Mesenchymal stem cell (in vitro differentiated cells and primary cell): ENCODE results near the gene FBXO11.

Source experiments
- DNase-seq: peaks from one replicate; pipeline ENCODE4 v3.0.0-alpha.2; 2013
- H2AFZ ChIP-seq: one replicate; pipeline ENCODE4 v1.6.1; 2013; ENCODE audit warnings: low read depth, mild to moderate bottlenecking, control low read depth, inconsistent platforms, low read length, moderate library complexity
- H2AK5ac ChIP-seq: 2 replicates; pipeline ENCODE4 v1.6.1; 2013; ENCODE audit warnings: low read length, moderate library complexity, mild to moderate bottlenecking, inconsistent platforms; ENCODE audit not compliant: severe bottlenecking
- H2BK120ac ChIP-seq: one replicate; pipeline ENCODE4 v1.6.1; 2013; ENCODE audit warnings: low read depth, mild to moderate bottlenecking, inconsistent platforms, low read length, moderate library complexity
- H2BK12ac ChIP-seq, 2 experiments: one replicate each; pipeline ENCODE4 v1.6.1; 2013; ENCODE audit warnings: inconsistent platforms in 2 of 2, low read length in 2 of 2, mild to moderate bottlenecking in 2 of 2, moderate library complexity in 2 of 2, control low read depth in 1 of 2
- H2BK15ac ChIP-seq: one replicate; pipeline ENCODE4 v1.6.1; 2013; ENCODE audit warnings: mild to moderate bottlenecking, low read depth, inconsistent platforms; ENCODE audit not compliant: poor library complexity, severe bottlenecking
- H2BK5ac ChIP-seq: 2 replicates; pipeline ENCODE4 v1.6.1; 2013; ENCODE audit warnings: low read depth, mild to moderate bottlenecking, low read length, control low read depth, inconsistent platforms; ENCODE audit not compliant: poor library complexity, severe bottlenecking
- H3K14ac ChIP-seq, 2 experiments: one replicate each; pipeline ENCODE4 v1.6.1; 2013; ENCODE audit warnings: inconsistent platforms in 2 of 2, low read length in 2 of 2, control low read depth in 1 of 2, mild to moderate bottlenecking in 1 of 2, moderate library complexity in 1 of 2
- H3K18ac ChIP-seq, 2 experiments: one replicate each; pipeline ENCODE4 v1.6.1; 2013; ENCODE audit warnings: inconsistent platforms in 2 of 2, low read length in 2 of 2, control low read depth in 1 of 2, low read depth in 1 of 2, mild to moderate bottlenecking in 1 of 2
- H3K23ac ChIP-seq, 2 experiments: one replicate each; pipeline ENCODE4 v1.6.1; 2013; ENCODE audit warnings: inconsistent platforms in 2 of 2, low read length in 2 of 2, mild to moderate bottlenecking in 2 of 2, moderate library complexity in 2 of 2, control low read depth in 1 of 2
- H3K27ac ChIP-seq: 2 replicates; pipeline ENCODE4 v1.5.1; 2013; ENCODE audit warnings: mild to moderate bottlenecking, moderate library complexity, low read length, control low read depth, inconsistent platforms; ENCODE audit not compliant: poor library complexity, severe bottlenecking
- H3K27me3 ChIP-seq, 2 experiments: 2 replicates each; pipeline versions ENCODE4 v1.6.1 to v1.7.0; 2013; ENCODE audit warnings: low read length in 2 of 2, mild to moderate bottlenecking in 2 of 2, moderate library complexity in 2 of 2, control low read depth in 1 of 2, inconsistent platforms in 1 of 2; ENCODE audit not compliant: control insufficient read depth in 1 of 2, insufficient read depth in 1 of 2
- H3K36me3 ChIP-seq, 2 experiments: 2 replicates each; pipeline versions ENCODE4 v1.6.1 to v1.7.0; 2013; ENCODE audit warnings: low read length in 2 of 2, control low read depth in 1 of 2, inconsistent platforms in 1 of 2, low read depth in 1 of 2, mild to moderate bottlenecking in 1 of 2; ENCODE audit not compliant: insufficient read depth in 2 of 2, control insufficient read depth in 1 of 2
- H3K4ac ChIP-seq, 2 experiments: one replicate each; pipeline ENCODE4 v1.6.1; 2013; ENCODE audit warnings: inconsistent platforms in 2 of 2, low read length in 2 of 2, mild to moderate bottlenecking in 2 of 2, moderate library complexity in 2 of 2, control low read depth in 1 of 2, low read depth in 1 of 2
- H3K4me1 ChIP-seq: 2 replicates; pipeline ENCODE4 v1.6.1; 2013; ENCODE audit warnings: low read depth, low read length, control low read depth; ENCODE audit not compliant: control insufficient read depth, insufficient read depth
- H3K4me2 ChIP-seq: 2 replicates; pipeline ENCODE4 v1.6.1; 2013; ENCODE audit warnings: low read length, mild to moderate bottlenecking, inconsistent platforms; ENCODE audit not compliant: poor library complexity, severe bottlenecking
- H3K4me3 ChIP-seq, 2 experiments: 2 replicates each; pipeline versions ENCODE4 v1.5.1 to v1.7.0; 2013; ENCODE audit warnings: low read length in 2 of 2, mild to moderate bottlenecking in 2 of 2, control low read depth in 1 of 2, low read depth in 1 of 2; ENCODE audit not compliant: insufficient read depth in 1 of 2
- H3K79me1 ChIP-seq: replicated peaks from 2 replicates; pipeline ENCODE4 v1.6.1; 2013; ENCODE audit warnings: mild to moderate bottlenecking, control low read depth, low read length, inconsistent platforms; ENCODE audit not compliant: poor library complexity, severe bottlenecking
- H3K9ac ChIP-seq: 2 replicates; pipeline ENCODE4 v1.7.0; 2013; ENCODE audit warnings: mild to moderate bottlenecking, low read length, moderate library complexity
- H3K9me3 ChIP-seq: 2 replicates; pipeline ENCODE4 v1.7.0; 2013; ENCODE audit warnings: mild to moderate bottlenecking, low read length; ENCODE audit not compliant: control insufficient read depth
- H4K8ac ChIP-seq: one replicate; pipeline ENCODE4 v1.6.1; 2013; ENCODE audit warnings: inconsistent platforms, mild to moderate bottlenecking, low read length, moderate library complexity
- H4K91ac ChIP-seq: one replicate; pipeline ENCODE4 v1.6.1; 2013; ENCODE audit warnings: mild to moderate bottlenecking, low read length, inconsistent platforms
- WGBS: methylation state at CpG from one replicate; pipeline ENCODE4 v1.1.7; 2013; ENCODE audit warnings: mixed read lengths; 5-methylcytosine and 5-hydroxymethylcytosine counted together

The FBXO11 gene

DNA sequence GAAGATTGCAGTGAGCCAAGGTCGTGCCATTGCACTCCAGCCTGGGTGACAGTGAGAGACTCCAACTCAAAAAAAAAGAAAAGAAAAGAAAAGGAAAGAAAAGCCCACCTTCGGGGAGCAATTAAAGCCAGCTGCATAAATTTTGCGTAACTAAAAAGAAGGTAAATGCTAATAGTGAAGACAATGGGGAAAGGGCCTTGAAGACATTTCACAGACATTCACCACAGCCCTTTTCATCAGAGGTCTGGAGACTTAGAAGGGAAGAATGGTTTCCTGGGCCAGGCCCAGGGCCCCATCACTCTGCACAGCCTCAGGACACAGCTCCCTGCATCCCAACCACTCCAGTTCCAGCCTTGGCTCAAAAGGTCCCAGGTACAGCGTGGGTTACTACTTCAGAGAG lies 158.4 kb downstream of the FBXO11 start:
- Histone ChIP-seq H4K8ac (no peak overlapping the region), H3K79me1 (no peaks in the 10 kb centered on the region), H2BK120ac (no peak overlapping the region), H2AFZ (no peak overlapping the region), H3K36me3 (no peaks in the 10 kb centered on the region), H2AK5ac (no peak overlapping the region), H3K14ac (no peak overlapping the region), H3K27ac (no peak overlapping the region), H3K27me3 (peaks cover 11 to 20% of the 10 kb centered on the region in 2 experiments), H3K4me2 (no peak overlapping the region), H3K9ac (no peak overlapping the region), H3K4me3 (no peak overlapping the region), H2BK15ac (no peak overlapping the region), H3K9me3 (peaks cover 15% of the 10 kb centered on the region), H2BK12ac (no peak overlapping the region), H3K18ac (no peak overlapping the region), H3K4ac (no peak overlapping the region), H2BK5ac (no peak overlapping the region), H4K91ac (no peak overlapping the region), H3K4me1 (no peaks in the 10 kb centered on the region), H3K23ac (no peak overlapping the region)
- WGBS, result 79% methylated on average over 3 of the region's 4 CpGs
- no peak for DNase-seq

DNA sequence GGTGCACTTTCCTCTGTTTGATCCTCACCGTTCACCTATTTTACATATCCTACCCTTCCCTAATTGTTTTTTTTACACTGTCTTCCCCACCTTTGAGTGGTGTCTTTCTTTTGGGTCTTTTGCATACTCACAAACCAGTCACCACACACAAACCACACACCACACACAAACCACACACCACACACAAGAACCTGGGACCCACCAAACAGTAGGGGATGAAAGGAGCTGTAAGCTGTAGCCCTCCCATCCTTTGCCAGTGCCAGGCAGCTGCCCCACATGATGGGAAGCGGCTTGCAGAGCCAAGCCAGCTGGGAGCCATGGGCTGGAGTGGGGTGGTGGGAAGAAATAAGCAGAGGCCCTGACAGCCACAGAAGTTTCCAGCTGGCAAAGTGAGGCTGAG lies 162.2 kb downstream of the FBXO11 start:
- DNase-seq, result no peak
- Histone ChIP-seq H2BK5ac (no peak overlapping the region), H3K4me3 (no peak overlapping the region), H3K9me3 (peaks cover 15% of the 10 kb centered on the region), H4K8ac (no peak overlapping the region), H3K79me1 (no peaks in the 10 kb centered on the region), H3K27ac (no peak overlapping the region), H2BK15ac (no peak overlapping the region), H3K23ac (no peak overlapping the region), H3K18ac (no peak overlapping the region), H3K9ac (no peak overlapping the region), H3K14ac (no peak overlapping the region), H3K4me1 (no peaks in the 10 kb centered on the region), H2AFZ (no peak overlapping the region), H3K4ac (no peak overlapping the region), H4K91ac (no peak overlapping the region), H2AK5ac (no peak overlapping the region), H2BK12ac (no peak overlapping the region), H2BK120ac (no peak overlapping the region), H3K4me2 (no peak overlapping the region), H3K27me3 (peaks cover 31 to 40% of the 10 kb centered on the region in 2 experiments), H3K36me3 (no peaks in the 10 kb centered on the region)
- 98% methylated on average over 2 of the region's 2 CpGs for WGBS

DNA sequence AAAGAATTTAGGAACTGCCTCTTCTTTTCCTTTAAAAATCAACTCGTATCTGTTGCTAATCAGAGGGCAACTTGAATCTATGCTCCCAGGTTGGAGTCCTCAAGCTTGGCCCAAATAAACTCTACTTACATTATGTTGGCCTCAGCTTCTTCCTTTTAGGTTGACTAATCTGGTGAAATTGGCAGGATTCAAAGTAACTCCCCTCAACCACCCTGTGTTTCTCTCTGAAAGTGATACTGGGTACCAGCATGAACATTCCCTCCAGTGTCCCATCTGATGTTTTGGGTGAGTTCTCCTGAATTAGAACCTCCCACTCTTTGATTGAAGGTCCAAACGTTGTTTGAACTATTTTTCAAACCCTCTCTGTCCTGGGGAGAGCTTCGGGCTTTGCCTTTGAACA lies 164.7 kb downstream of the FBXO11 start:
- Histone ChIP-seq H3K14ac (no peak overlapping the region), H4K91ac (no peak overlapping the region), H2BK12ac (no peak overlapping the region), H3K18ac (no peak overlapping the region), H3K4me1 (no peaks in the 10 kb centered on the region), H2BK120ac (no peak overlapping the region), H3K4me2 (no peak overlapping the region), H2BK5ac (no peak overlapping the region), H3K4me3 (no peak overlapping the region), H3K9ac (no peak overlapping the region), H3K27me3 (peaks cover 34 to 49% of the 10 kb centered on the region in 2 experiments), H3K79me1 (no peaks in the 10 kb centered on the region), H3K4ac (no peak overlapping the region), H2AFZ (no peak overlapping the region), H3K27ac (no peak overlapping the region), H3K9me3 (peaks cover 4% of the 10 kb centered on the region), H2AK5ac (no peak overlapping the region), H2BK15ac (no peak overlapping the region), H3K23ac (no peak overlapping the region), H4K8ac (no peak overlapping the region), H3K36me3 (no peaks in the 10 kb centered on the region)
- WGBS, result 71% methylated on average over 3 of the region's 3 CpGs
- no peak for DNase-seq

DNA sequence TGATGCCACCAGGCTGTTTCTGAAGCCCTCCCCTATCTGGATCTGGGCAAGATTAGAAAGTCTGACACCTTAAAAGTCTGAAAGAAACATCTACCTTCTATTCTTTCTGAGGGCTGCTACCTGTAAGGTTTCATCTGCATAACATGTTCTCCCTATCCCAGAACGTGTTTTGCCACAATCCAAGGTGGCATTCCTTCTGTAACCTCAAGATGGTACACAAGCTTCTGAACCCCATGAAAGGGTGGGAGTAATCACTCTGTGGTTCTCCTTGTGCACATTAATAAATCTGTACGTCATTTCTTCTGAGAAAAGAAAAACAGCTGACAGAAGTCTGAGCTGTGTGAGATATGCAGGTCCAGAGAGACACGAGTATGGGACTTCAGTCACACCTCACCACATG lies 165.2 kb downstream of the FBXO11 start:
- H3K4ac ChIP-seq, result no peak overlapping the region
- H3K79me1 ChIP-seq, result no peaks in the 10 kb centered on the region
- no peak overlapping the region for H2BK120ac ChIP-seq
- 93% methylated on average over 3 of the region's 3 CpGs for WGBS
- H3K27ac ChIP-seq, result no peak overlapping the region
- no peaks in the 10 kb centered on the region for H3K4me1 ChIP-seq
- no peak overlapping the region for H3K18ac ChIP-seq
- no peak overlapping the region for H2AK5ac ChIP-seq
- no peak overlapping the region for H2BK5ac ChIP-seq
- no peak overlapping the region for H4K8ac ChIP-seq
- no peak overlapping the region for H3K9ac ChIP-seq
- H3K9me3 ChIP-seq, result no peaks in the 10 kb centered on the region
- H4K91ac ChIP-seq, result no peak overlapping the region
- no peak overlapping the region for H2BK15ac ChIP-seq
- no peak overlapping the region for H3K23ac ChIP-seq
- H3K14ac ChIP-seq, result no peak overlapping the region
- no peak overlapping the region for H2BK12ac ChIP-seq
- no peak overlapping the region for H3K4me2 ChIP-seq
- no peak for DNase-seq
- no peak overlapping the region for H3K4me3 ChIP-seq
- peaks cover 35 to 50% of the 10 kb centered on the region in 2 experiments for H3K27me3 ChIP-seq
- H3K36me3 ChIP-seq, result no peaks in the 10 kb centered on the region
- H2AFZ ChIP-seq, result no peak overlapping the region
